Measurements from ENCODE around the gene CLEC6A.
"Not testable (repeated sequence)": the region's sequence is repeated elsewhere in the genome, so short reads cannot be mapped to it uniquely, and the experiment has no call there.

GRCh38 chr12:8444536-8445278, 11.1 kb upstream of the CLEC6A start:
- TF ChIP-seq EP300, CTCF (IDR thresholded peaks at IDR 0.05): not testable (repeated sequence)

Data from upper lobe of left lung (tissue), 4 donors.